ENCODE data around the gene LMTK3. TPM values are rescaled to one million over a fixed set of nuclear protein-coding genes. Genes with fewer than 3 reads are reported as not detected.
"Not testable (repeated sequence)": the region's sequence is repeated elsewhere in the genome, so short reads cannot be mapped to it uniquely, and the experiment has no call there.

LMTK3 gene
- total RNA-seq, 4 donors from 2014 or later: under 0.01 to 1.8 (median 0.59) TPM; not detected in 1

DNA sequence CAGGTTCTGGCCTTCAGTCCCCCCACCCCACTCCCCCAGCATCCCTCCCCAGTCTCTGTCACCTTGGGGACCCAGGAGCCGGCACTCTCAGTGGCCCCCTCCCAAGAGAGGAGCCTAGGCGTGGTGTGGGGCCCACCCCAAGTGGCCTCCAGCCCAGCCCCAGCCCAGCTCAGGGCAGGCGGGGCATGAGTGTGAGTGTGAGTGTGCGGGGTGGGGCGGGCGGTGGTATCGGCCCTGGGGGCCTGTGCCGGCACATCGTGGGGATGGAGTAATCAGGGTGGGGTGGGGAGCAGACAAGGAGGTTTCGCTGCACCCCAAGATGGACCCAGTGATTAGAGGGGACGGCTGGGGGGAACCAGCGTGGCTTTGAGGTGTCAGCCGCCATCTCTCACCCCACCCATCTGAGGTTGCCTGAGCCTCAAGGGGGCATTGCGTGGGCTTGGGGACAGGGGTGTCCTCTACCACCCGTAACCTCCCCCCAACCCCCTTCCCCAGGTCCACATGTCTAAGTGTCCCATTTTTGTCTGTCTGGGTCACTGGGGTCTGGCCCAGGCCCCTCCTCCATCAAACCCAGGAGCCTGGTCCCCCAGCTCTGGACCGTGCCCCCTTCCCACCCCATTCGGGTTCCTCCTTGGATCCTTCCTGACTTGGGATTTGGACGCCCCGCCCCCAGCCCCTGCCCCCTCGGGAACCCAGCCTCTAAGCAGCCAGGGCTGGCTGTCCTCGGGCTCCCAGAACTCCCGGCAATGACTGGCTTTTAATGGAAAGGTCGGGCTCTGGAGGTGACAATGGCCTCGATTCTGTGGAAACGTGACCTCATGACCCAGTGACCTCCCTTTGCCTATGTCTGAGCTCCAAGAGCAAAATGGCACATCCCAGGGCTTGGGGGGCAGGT lies 33.5 kb upstream of the LMTK3 start:
- no peaks in the 10 kb centered on the region for H3K9me3 ChIP-seq
- H3K27me3 ChIP-seq: peaks cover 0 to 38% of the 10 kb centered on the region in 2 donors
- H3K27ac ChIP-seq: no peak overlapping the region
- no peak overlapping the region for H3K4me3 ChIP-seq
- TF ChIP-seq, protein P1, sequence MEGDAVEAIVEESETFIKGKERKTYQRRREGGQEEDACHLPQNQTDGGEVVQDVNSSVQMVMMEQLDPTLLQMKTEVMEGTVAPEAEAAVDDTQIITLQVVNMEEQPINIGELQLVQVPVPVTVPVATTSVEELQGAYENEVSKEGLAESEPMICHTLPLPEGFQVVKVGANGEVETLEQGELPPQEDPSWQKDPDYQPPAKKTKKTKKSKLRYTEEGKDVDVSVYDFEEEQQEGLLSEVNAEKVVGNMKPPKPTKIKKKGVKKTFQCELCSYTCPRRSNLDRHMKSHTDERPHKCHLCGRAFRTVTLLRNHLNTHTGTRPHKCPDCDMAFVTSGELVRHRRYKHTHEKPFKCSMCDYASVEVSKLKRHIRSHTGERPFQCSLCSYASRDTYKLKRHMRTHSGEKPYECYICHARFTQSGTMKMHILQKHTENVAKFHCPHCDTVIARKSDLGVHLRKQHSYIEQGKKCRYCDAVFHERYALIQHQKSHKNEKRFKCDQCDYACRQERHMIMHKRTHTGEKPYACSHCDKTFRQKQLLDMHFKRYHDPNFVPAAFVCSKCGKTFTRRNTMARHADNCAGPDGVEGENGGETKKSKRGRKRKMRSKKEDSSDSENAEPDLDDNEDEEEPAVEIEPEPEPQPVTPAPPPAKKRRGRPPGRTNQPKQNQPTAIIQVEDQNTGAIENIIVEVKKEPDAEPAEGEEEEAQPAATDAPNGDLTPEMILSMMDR (IDR thresholded peaks at IDR 0.05): no peak
- TF ChIP-seq POLR2A (IDR thresholded peaks at IDR 0.05) (no peak), EP300 (IDR thresholded peaks at IDR 0.05) (no peak)
- no peak for DNase-seq (ENCODE audit: low spot score in 2 of 2)
- H3K36me3 ChIP-seq: no peaks in the 10 kb centered on the region
- peaks cover 0 to 4% (median 0%) of the 10 kb centered on the region in 4 donors for H3K4me1 ChIP-seq
- 39 to 40% methylated on average over 22 to 24 of the region's 25 CpGs for WGBS, 2 donors

DNA sequence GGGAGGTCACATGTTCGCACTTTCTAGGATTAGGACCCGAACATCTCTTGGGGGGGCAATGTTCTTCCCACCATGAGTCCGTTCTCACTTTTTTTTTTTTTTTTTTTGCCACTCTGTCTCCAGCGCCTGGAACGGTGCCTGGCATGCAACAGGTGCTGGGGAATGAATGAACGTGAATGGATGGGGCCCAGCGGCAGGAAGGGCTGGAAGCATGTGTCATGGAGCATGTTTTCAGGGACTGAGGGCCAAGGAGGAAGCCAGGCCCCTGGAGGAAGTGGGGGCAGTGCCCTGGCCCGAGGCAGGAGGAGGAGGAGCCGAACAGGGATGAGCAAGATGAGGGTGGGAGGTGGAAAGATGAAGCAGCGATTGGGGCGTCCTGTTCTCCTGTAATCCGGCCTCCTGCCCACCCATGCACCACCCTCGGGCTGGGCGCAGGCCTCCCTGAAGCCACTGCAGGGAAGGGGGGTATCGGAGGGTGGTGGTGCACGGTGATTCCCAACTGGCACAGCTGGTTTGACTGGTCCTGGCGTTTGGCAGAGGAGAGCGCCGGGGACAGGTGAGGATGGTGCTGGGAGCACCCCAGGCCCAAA lies 31.6 kb upstream of the LMTK3 start:
- Histone ChIP-seq H3K36me3 (no peaks in the 10 kb centered on the region), H3K9me3 (no peaks in the 10 kb centered on the region), H3K27me3 (peaks cover 0 to 35% of the 10 kb centered on the region in 2 donors), H3K4me1 (peaks cover 0 to 4% (median 0%) of the 10 kb centered on the region in 4 donors), H3K4me3 (no peak overlapping the region), H3K27ac (no peak overlapping the region)
- TF ChIP-seq EP300 (IDR thresholded peaks at IDR 0.05) (no peak), POLR2A (IDR thresholded peaks at IDR 0.05) (no peak)
- TF ChIP-seq, protein P1 (IDR thresholded peaks at IDR 0.05): no peak
- 30 to 31% methylated on average over 19 of the region's 19 CpGs for WGBS, 2 donors
- DNase-seq (ENCODE audit: low spot score in 2 of 2): no peak

DNA sequence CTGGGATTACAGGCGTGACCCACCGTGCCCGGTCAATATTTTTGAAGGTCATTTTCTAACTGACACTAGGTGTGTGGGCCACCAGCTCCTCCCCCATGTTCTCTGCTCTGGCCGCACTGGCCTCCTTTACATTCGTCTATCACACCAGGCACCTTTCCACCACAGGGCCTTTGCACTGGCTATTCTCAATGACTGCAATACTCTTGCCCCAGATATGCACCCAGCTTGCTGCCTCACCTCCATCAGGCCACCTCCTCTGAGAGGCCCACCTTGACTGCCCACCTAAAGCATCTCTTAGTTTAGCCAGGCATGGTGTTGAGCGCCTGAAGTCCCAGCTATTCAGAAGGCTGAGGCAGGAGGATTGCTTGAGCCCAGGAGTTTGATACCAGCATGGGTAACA lies 30.2 kb upstream of the LMTK3 start:
- Histone ChIP-seq H3K27ac (no peak overlapping the region), H3K36me3 (no peaks in the 10 kb centered on the region), H3K9me3 (no peaks in the 10 kb centered on the region), H3K27me3 (peaks cover 0 to 23% of the 10 kb centered on the region in 2 donors), H3K4me1 (peaks cover 0 to 4% (median 0%) of the 10 kb centered on the region in 4 donors), H3K4me3 (no peak overlapping the region)
- DNase-seq (ENCODE audit: low spot score in 2 of 2): no peak
- WGBS, 2 donors: 87 to 97% methylated on average over 5 to 6 of the region's 6 CpGs
- no peak for TF ChIP-seq EP300 (IDR thresholded peaks at IDR 0.05)

DNA sequence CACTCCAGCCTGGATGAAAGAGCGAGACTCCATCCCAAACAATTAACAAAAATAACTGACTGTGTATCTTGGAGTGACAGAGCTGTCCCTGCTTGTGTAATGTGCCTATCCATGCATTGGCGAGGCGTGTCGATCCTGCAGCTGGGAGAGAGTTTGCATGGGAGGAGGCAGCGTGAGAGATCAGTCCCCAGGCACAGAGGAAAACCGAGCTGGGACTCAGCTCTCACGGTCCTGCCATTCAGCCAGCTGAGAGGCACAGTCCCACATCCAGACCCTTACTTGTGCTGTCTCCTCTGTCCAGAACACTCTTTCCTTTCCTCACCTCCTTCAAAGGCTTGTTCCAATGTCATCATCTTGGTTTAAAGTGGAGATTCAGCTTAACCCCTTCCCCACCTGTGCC lies 28.5 kb upstream of the LMTK3 start:
- Histone ChIP-seq H3K4me3 (no peak overlapping the region), H3K27ac (no peak overlapping the region), H3K4me1 (peaks cover 0 to 4% (median 0%) of the 10 kb centered on the region in 4 donors), H3K36me3 (no peaks in the 10 kb centered on the region), H3K9me3 (no peaks in the 10 kb centered on the region), H3K27me3 (peaks cover 0 to 9% of the 10 kb centered on the region in 2 donors)
- no peak for DNase-seq (ENCODE audit: low spot score in 2 of 2)
- 29 to 42% methylated on average over 7 of the region's 7 CpGs for whole genome bisulfite sequencing, 2 donors
- TF ChIP-seq EP300 (IDR thresholded peaks at IDR 0.05) (no peak), POLR2A (IDR thresholded peaks at IDR 0.05) (no peak)
- TF ChIP-seq, protein P1 (IDR thresholded peaks at IDR 0.05): no peak

DNA sequence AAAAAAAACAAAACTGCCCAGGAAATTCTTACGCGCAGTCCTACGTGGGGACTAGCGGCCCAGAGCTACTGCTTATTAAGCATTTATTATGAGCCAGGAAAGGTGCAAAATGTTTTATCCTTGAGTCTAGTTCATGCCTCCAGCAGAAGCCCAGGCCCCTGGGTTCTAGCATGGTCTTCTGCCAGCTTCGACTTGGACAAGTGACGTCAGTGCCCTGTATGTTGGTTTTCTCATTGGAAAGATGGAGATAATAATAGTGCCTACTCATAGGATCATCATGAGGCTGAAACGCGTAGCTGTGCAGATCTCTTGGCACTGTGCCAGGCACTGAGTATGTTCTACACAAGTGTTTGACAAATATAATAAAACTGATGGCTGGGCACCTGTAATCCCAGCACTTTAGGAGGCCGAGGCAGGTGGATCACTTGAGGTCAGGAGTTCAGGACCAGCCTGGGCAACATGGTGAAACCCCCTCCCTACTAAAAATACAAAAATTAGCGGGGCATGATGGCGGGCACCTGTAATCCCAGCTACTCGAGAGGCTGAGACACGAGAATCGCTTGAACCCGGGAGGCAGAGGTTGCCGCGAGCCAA lies 28.0 kb upstream of the LMTK3 start:
- TF ChIP-seq, protein P1 (IDR thresholded peaks at IDR 0.05): no peak
- no peak for TF ChIP-seq POLR2A (IDR thresholded peaks at IDR 0.05)
- TF ChIP-seq EP300 (IDR thresholded peaks at IDR 0.05): no peak
- Histone ChIP-seq H3K27ac (no peak overlapping the region), H3K4me3 (no peak overlapping the region), H3K4me1 (peaks cover 0 to 4% (median 0%) of the 10 kb centered on the region in 4 donors), H3K27me3 (peaks cover 0 to 4% of the 10 kb centered on the region in 2 donors), H3K36me3 (no peaks in the 10 kb centered on the region), H3K9me3 (no peaks in the 10 kb centered on the region)
- WGBS, 2 donors: 66 to 71% methylated on average over 17 of the region's 17 CpGs
- peak in 1 of 2 donors; percentile 12 for DNase-seq (ENCODE audit: low spot score in 2 of 2)

DNA sequence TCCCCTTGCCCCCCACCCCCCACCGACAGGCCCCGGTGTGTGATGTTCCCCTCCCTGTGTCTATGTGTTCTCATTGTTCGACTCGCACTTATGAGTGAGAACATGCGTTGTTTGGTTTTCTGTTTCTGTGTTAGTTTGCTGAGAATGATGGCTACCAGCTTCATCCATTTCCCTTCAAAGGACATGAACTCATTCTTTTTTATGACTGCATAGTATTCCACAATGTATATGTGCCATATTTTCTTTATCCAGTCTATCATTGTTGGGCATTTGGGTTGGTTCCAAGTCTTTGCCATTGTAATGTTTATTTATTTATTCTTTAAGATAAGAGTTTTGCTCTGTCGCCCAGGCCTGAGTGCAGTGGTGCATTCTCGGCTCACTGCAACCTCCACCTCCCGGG lies 26.4 kb upstream of the LMTK3 start:
- H3K27me3 ChIP-seq; H3K4me3 ChIP-seq; H3K4me1 ChIP-seq; H3K36me3 ChIP-seq; H3K9me3 ChIP-seq; DNase-seq (ENCODE audit: low spot score in 2 of 2); H3K27ac ChIP-seq: not testable (repeated sequence)
- 89 to 95% methylated on average over 8 of the region's 8 CpGs for WGBS, 2 donors

Measured in tibial nerve (tissue), 4 donors.